ENCODE data around the gene SCPEP1. TPM values are rescaled to one million over a fixed set of nuclear protein-coding genes. Genes with fewer than 3 reads are reported as not detected.
"Not testable (repeated sequence)": the region's sequence is repeated elsewhere in the genome, so short reads cannot be mapped to it uniquely, and the experiment has no call there.

The SCPEP1 gene
- total RNA-seq, 1 donor from 2014 or later = 42.2 TPM

DNA sequence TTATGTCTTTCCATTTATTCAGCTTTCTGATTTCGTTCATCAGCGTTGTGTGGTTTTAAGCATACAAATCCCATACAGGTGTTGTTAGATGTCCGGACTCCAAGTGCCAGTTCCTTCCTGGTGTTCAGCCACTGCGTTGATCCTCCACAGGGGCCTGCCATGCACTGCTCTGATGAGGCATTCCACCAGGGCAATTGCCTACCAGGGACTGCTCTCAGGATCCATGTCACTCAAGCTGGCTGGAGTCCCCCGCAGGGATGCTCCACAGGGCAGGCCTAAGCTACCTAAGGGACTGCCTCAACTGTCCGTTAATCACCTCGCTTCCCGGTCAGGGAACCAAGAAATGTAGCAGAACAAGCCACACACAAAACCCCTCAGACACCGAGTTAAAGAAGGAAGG, 12.7 kb upstream of the SCPEP1 start:
- DNase-seq (ENCODE audit: extremely low read depth, low read depth, low spot score) = not testable (repeated sequence)

DNA sequence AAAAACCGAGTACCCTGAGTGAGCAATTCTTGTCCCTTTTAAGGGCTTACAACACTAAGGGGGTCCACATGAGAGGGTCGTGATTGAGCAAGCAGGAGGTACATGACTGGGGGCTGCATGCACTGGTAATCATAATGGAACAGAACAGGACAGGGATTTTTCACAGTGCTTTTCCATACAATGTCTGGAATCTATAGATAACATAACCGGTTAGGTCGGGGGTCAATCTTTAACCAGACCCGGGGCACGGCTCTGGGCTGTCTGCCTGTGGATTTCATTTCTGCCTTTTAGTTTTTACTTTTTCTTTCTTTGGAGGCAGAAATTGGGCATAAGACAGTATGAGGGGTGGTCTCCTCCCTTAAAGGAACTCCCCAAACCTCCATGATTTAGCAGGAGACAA, 12.2 kb upstream of the SCPEP1 start:
- DNase-seq (ENCODE audit: extremely low read depth, low read depth, low spot score) = not testable (repeated sequence)

DNA sequence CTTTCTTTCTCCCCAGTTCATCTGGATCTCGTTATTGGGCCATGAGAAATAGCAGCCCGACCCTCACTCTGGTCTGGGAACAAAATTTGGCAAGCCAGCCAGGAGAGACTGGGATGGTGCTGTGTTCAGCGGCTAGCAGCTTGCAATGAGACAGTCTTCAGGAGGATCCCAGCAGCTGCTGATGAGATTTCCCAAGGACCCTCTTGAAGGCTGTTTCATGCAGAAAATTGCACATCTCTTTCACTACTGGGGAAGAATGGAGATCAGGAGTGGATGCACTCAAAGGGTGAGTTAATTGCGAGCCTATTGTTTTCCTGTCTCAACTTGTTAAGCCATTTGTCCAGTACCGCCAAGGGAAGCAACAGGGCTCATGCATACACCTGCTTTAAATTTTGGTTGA, 11.6 kb upstream of the SCPEP1 start:
- DNase-seq (ENCODE audit: extremely low read depth, low read depth, low spot score) = no peak

DNA sequence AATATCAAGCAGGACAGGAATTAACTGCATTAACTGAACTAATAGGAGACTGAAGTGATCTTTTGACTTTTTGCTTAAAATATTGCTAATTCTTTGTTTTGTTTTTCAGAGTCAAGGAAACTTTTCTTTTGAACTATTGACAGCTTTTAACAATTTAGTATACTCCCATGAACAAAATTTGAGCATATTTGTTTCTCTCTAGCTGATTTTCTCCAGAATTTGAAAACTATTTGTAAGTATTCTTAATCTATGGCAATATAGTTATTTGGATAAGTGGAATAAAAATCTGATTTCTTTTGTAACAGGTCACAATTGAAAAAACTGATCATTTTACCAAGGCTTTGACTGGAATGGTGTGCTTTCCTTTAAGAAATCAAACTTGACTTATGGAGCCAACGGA, 7.0 kb upstream of the SCPEP1 start:
- DNase-seq (ENCODE audit: extremely low read depth, low read depth, low spot score) = no peak

DNA sequence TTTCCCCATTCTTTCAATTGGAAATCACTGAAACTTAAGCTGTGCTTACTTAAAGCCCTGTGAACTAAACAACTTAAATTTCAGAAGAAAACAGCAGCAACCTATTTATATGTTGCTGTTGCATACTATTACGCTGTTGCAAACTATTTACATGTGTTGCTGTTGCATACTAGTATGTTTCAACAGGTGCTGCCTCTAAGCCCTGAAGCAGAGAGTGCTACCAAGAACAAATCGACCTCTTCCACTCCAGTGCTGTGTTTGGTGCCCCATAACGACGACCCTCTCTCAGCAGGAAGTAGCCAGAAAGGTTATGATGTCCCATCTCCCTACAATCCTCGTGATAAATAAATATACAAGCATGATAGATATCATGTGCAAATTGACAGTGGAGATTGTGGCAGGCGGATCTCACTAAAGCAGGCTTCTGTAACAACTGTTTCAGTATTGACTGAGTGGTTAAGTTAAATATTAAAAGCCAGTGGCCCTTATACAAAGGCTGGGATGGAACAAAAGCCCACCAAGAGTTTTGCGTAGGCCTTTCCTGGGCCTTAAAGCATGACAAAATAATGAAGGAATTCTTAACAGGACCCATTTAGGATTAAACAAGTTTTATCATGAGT, 5.7 kb upstream of the SCPEP1 start:
- no peak for DNase-seq (ENCODE audit: extremely low read depth, low read depth, low spot score)

GRCh38 chr17:56973520-56973919, 4.4 kb upstream of the SCPEP1 start:
- DNase-seq (ENCODE audit: extremely low read depth, low read depth, low spot score) = no peak

DNA sequence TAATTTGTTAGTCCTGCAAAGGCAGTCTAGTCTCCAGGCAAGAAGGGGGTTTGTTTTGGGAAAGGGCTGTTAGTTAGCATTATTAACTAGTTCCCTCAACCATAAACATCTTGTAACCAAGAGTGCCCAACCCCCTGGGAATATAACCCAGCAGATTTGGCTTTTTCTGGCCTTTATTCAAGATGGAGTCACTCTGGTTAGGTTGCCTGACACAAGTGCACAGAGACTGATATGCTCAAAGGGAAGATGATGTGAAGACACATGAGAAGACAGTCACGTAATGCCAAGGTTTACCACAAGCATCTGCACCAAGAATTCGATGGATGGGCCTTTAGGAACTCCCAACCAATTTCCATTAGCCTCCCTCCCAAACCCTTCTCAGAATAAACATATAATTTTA, 3.9 kb upstream of the SCPEP1 start:
- no peak for DNase-seq (ENCODE audit: extremely low read depth, low read depth, low spot score)

DNA sequence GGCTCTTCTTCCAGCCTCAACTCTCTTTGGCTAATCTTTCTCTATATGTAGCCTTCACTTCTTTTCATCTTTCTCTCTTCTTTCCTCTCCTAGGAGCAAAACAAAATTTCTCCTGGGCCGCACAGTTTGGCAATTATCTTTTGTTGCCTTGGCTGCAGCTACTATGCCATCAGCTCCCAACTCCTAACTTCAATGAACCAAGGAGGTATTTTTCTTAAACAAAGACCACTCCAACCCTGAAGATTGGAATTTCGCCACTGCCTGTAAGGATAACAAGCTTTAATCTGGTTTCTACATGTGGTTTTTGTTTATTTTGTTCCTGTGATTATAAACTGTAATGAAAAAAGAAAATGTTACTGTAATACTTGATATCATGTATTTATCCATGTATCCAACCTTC, 2.3 kb upstream of the SCPEP1 start:
- DNase-seq (ENCODE audit: extremely low read depth, low read depth, low spot score) = no peak

DNA sequence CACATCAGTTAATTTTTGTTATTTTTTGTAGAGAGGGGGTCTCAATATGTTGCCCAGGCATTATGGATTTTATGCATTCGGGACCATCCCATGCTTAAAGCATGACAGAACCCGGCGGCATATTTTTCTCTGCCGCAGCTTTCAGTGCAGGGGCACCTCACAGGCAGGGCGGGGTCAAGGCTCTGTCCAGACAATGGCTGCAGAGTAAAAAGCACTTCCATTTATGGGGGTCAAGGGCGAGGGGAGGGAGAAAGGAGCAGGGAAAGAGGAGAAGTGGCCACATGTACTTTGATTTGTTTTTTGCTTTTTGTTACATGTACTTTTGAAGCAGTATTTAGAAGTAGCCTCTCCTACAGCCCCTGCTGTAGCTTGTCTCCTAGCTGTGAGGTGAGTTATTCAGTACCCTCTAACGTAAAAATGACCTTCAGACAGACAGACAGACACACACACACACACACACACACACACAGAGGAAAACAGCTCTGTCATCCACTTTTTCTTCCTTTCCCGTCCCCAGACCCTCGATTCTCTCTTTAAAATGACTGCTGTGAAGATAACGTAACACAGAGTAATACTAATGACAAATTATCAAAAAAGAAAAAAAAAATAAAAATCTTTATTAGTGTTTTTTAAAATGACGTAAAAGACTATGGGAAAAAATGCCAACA, 856 bp upstream of the SCPEP1 start:
- DNase-seq (ENCODE audit: extremely low read depth, low read depth, low spot score) = no peak

DNA sequence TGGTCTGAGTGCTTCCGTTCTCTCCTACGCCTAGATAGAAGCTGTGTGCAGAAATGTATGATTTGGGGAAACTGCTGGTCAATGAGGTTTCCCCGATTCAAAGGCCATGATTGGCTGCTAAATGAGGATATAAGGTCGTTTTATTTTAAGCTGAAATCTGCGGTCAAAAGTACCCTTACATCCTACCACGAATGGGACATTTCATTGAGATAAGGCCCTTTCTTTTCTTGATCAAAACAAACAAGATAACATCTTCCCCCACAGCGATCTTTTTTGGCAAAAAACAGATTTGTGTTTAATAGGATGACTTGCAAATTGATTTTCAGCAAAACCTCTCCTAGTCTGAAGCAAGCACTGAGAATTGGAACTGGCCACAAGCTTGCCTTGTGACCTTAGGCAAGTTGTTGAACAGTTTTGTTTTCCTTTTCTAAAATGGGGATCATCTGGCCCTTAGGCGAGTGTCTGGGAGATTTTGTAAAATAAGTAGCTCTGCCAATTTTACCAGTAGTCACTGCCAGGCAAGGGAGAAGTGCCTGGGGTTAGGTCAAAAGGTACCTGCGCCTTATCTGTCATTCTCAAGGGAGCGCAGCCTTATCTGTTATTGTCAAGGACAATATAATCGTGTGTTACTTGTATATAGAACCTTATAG, 635 bp downstream of the SCPEP1 start:
- no peak for DNase-seq (ENCODE audit: extremely low read depth, low read depth, low spot score)

- no peak for DNase-seq (ENCODE audit: extremely low read depth, low read depth, low spot score)
Observed at GRCh38 chr17:56979091-56979480, 1.2 kb downstream of the SCPEP1 start.

GRCh38 chr17:56980526-56980925, 2.6 kb downstream of the SCPEP1 start:
- not testable (repeated sequence) for DNase-seq (ENCODE audit: extremely low read depth, low read depth, low spot score)

DNA sequence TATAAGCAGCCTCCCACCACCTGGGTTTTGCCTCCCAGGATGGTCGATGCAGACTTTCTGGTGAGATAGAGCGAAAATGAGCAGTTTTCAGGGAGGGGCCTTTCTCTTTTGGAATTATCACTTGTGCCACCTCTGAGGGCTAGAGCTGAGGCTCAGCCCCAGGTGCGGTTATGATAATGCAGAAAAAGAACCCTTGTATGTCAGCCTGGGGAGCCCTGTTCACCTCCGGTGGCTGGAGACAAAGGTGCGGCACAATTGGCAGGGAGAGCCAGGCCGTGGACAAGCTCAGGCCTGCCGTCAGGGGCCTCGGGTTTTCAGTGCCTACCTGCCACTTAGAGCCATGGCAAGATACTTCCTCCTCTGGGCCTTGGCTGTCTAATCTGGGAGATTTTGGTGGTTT, 4.4 kb downstream of the SCPEP1 start:
- DNase-seq (ENCODE audit: extremely low read depth, low read depth, low spot score) = no peak

DNA sequence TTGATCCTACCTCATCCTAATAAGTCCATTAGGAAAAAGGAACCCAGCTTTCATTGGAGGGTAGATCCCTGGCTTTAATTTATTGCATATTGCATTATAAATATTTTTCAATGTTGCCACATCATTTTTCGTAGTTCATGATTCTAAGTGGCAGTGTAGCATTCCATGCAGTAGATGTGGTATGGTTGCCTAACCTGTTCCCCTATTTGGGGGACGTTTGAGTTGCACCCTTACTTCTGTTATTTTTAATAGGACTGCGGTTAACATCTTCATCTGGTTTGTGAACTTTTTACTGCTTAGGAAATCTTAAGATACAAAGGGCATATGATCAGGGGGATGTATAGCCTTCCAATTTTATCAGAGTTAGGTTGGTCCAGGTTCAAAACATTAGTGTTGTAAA, 5.4 kb downstream of the SCPEP1 start:
- no peak for DNase-seq (ENCODE audit: extremely low read depth, low read depth, low spot score)

GRCh38 chr17:56985371-56986162, 7.6 kb downstream of the SCPEP1 start:
- DNase-seq (ENCODE audit: extremely low read depth, low read depth, low spot score) = no peak

- no peak for DNase-seq (ENCODE audit: extremely low read depth, low read depth, low spot score)
Observed at GRCh38 chr17:56987283-56987834, 9.4 kb downstream of the SCPEP1 start.

- DNase-seq (ENCODE audit: extremely low read depth, low read depth, low spot score) = no peak
Observed at GRCh38 chr17:56988901-56989572, 11.1 kb downstream of the SCPEP1 start.

GRCh38 chr17:56992364-56992763, 14.4 kb downstream of the SCPEP1 start:
- DNase-seq (ENCODE audit: extremely low read depth, low read depth, low spot score) = no peak

GRCh38 chr17:56994009-56994792, 16.3 kb downstream of the SCPEP1 start:
- DNase-seq (ENCODE audit: extremely low read depth, low read depth, low spot score) = no peak

- no peak for DNase-seq (ENCODE audit: extremely low read depth, low read depth, low spot score)
Observed at GRCh38 chr17:56995766-56996165, 17.8 kb downstream of the SCPEP1 start.
